Hepatic stellate cell (primary cell): ENCODE measurements around the gene AKR1D1.
"Not testable (repeated sequence)": the region's sequence is repeated elsewhere in the genome, so short reads cannot be mapped to it uniquely, and the experiment has no call there.

Source experiments
- DNase-seq: peaks from one replicate; pipeline ENCODE4 v3.0.0; 2011; ENCODE audit warnings: low spot score

AKR1D1 gene, protein sequence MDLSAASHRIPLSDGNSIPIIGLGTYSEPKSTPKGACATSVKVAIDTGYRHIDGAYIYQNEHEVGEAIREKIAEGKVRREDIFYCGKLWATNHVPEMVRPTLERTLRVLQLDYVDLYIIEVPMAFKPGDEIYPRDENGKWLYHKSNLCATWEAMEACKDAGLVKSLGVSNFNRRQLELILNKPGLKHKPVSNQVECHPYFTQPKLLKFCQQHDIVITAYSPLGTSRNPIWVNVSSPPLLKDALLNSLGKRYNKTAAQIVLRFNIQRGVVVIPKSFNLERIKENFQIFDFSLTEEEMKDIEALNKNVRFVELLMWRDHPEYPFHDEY

DNA sequence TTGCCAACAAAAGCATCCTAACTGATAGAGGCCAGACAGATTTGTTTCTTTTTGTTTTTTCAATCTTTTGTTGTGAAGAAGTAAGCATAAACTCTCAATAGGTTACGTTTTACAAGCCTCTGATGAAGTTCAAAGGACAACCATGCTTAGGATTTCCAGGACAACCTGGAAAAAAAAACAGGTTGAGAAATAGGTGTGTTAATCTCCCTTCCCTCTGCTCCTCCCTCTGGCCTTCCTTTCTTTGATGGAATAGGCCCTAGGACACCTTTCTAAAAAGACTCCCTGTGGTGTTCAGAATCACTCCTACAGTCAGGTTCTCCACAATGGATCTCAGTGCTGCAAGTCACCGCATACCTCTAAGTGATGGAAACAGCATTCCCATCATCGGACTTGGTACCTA is at the start of gene AKR1D1:
Gene AKR1D1 (plus strand): TSS at position 264 of the 400 bp plus-strand sequence. CDS start 60 bp downstream, at position 324.
- no peak for DNase-seq

DNA sequence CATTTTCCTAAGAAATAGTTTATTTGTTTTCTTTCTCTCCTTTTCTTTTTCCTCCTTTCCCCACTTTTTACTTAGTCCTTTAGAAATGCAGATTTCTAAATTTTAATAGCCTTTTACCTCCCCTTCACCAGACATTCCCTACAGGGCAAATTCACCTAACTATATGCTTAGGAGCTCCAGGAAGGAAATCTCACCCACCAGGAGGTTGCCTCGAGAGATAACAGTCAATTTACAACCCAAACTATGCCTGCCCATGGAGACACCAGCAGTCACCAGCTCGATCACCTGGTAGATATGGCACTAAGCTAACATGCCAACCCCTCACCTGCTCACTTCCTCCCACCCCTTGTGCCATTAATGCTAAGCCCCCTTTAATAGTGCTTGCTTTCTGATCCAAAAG is 49.2 kb upstream of the AKR1D1 start:
- DNase-seq: no peak

- no peak for DNase-seq
Measured at GRCh38 chr7:138029126-138029525, 47.1 kb upstream of the AKR1D1 start.

GRCh38 chr7:138029941-138030340 is 46.3 kb upstream of the AKR1D1 start:
- no peak for DNase-seq

GRCh38 chr7:138030679-138031351 is 45.4 kb upstream of the AKR1D1 start:
- no peak for DNase-seq

- DNase-seq: no peak
Measured at GRCh38 chr7:138032186-138032585, 44.1 kb upstream of the AKR1D1 start.

DNA sequence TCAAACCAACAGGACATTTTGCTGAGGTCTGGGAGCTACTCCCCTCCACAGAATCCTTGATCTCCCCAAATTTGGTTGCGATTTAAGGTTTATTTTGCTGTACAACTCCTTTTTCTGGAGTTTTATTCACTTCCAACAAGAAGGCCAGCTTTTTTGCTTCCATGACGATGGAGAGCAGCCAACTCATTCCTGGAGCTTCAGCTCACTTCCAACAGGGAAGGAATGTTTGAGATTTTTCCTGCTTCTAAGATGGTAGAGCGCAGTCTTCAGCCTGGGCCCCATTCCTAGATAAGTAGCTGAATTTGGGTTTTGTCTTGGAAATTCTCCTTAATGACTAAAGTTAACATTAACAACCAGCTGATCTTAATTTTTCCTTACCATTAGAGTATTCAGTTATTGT is 43.5 kb upstream of the AKR1D1 start:
- no peak for DNase-seq

DNA sequence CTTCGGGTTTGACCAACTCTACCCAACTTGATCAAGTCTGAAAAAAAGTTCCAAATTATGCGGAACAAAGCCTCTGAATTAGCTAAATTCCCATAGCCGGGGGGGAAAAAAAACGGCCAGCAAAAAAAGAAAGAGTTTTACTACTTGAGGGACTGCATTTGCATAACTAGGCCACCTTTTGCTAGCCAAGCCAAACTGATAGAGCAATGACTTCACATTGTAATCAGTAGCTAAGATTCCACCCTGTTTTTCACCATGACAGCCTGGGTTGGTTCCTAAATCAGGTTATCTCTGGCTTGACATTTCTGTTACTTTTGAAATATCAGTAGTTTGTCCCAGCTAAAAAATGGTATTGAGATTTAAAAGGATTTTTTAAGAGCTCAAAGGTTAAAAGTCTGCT is 43.0 kb upstream of the AKR1D1 start:
- no peak for DNase-seq

DNA sequence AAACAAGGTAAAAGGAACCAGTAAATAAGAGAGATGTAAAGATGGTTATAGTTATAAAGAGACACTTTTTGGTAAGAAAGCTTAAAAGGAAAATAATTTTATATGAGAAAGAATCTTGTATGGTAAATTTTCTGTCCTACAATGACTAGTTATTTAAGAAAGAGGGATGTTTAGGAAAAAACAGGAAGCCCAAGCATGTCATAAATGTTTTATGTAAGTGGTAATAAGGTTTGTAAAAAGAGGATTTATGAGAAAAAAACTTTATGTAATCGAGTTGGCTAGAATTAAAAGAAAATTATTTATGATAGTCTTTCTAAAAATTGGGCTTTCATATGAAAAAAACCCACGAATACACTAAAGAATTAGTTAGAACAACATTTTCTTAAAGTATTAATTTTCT is 40.1 kb upstream of the AKR1D1 start:
- DNase-seq: no peak

DNA sequence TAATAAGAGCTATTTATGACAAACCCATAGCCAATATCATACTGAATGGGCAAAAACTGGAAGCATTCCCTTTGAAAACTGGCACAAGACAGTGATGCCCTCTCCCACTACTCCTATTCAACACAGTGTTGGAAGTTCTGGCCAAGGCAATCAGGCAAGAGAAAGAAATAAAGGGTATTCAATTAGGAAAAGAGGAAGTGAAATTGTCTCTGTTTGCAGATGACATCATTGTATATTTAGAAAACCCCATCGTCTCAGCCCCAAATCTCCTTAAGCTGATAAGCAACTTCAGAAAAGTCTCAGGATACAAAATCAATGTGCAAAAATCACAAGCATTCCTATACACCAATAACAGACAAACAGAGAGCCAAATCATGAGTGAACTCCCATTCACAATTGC is 36.2 kb upstream of the AKR1D1 start:
- not testable (repeated sequence) for DNase-seq

GRCh38 chr7:138044897-138045296 is 31.4 kb upstream of the AKR1D1 start:
- DNase-seq: no peak

DNA sequence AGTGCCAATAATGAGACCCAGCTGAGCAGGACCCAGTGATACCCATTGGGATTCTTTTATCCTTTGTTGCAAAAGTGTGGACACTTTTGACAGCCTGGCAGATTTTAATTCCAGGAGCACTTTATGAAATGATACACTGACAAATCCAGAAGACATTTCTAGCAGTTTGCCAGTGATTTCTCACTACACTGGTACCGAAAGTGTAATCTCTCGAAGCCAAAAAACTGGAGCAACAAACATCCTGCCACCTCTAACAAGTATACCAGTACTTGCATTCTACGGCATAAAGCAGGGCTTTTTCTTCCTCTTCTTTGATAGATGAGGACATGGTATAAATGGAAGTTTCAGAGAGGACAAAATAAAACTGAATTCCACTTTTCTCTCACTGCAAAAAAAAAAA is 28.4 kb upstream of the AKR1D1 start:
- DNase-seq: no peak

- DNase-seq: no peak
Measured at GRCh38 chr7:138049505-138050116, 26.6 kb upstream of the AKR1D1 start.

DNA sequence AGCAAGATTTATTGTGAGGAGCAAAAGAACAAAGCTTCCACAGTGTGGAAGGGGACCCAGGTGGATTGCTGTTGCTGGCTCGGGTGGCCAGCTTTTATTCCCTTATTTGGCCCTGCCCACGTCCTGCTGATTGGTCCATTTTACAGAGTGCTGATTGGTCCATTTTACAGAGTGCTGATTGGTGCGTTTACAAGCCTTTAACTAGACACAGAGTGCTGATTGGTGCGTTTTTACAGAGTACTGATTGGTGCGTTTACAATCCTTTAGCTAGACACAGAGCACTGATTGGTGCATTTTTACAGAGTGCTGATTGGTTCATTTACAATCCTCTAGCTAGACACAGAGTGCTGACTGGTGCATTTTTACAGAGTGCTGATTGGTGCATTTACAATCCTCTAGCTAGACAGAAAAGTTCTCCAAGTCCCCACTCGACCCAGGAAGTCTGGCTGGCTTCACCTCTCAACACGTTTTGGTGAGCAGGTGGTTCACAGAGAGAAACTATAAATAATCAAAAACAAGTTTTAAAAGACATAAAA is 24.5 kb upstream of the AKR1D1 start:
- DNase-seq: not testable (repeated sequence)

GRCh38 chr7:138052696-138053095 is 23.6 kb upstream of the AKR1D1 start:
- DNase-seq: no peak

GRCh38 chr7:138055698-138056097 is 20.6 kb upstream of the AKR1D1 start:
- not testable (repeated sequence) for DNase-seq

DNA sequence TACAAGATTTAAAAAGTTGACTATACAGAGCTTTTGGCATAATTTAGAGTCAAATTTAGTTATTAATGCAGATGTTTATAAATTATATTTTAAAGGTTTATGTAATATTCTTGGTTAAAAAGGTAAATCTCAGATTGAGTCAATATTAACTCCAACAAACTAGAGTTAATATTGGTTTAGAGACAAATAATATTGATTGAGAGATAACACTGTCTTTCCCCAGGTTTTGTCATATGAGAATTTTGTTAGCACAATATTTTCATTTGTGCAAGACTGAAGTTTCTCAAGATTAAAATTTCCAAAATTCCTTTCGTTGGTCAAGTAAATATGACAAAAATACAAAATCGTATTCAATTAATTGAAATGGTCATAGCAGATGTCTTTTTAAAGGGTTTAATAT is 12.9 kb upstream of the AKR1D1 start:
- DNase-seq: no peak

DNA sequence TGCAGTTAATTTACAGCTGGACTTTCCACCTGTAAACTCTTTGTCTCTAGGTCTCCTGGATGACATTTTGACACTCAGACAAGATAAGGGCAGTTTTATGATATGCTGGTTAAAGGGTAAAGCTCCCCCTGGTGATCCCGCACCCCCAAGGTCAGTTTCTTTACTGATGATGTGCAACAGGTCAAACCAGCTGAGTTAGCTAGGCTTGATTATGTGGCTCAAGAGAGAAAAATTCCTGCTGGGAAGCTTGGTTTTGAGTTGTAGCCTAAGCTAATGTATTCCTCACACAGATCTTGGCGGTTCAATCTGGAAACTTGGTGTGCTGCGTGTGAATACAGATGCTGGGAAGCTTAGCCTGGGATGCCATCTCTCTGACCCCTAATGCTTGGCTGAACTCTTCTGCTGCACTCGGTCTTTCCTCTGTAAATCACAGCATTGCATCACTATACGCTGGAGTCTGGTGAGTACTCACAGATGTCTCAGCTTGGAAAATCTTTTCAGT is 11.4 kb upstream of the AKR1D1 start:
- no peak for DNase-seq

GRCh38 chr7:138065827-138066226 is 10.4 kb upstream of the AKR1D1 start:
- no peak for DNase-seq

DNA sequence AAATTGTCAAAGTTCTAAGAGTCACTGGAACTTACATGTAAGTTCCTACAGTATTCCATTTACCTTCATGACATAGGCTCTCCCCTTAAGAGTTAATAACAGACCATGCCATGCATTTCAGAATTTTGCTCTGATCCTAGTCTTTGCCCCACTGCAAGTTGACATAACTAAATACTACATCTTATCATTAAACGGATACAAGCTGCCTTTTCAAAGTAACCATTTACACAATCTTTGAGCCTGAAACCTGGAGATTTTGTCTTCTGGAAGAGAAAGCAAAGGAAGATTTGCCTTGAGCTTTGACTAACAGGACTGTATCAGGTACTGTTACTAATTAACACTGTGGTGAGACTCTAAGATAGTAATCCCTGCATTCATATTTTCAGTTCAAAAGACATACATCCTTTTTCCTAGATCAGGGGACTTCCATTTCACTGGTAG is 9.3 kb upstream of the AKR1D1 start:
- DNase-seq: no peak

DNA sequence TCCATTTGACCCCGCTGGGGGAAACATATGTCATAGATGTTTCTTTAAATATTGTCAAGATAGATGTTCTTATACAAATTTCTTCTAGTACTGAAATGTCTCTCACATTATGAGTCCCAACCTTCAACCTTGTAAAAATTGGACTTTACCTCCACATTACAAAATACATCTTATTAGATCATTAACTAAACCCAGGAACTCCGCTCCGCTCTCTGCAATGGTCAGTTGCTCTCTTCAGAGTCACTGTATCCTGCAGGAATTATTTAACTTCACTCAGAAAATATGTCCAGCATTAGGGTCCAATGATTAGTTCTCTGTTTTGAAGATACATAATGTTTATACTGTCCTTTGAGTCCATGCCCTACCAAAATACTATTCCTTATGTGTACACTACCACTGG is 8.5 kb upstream of the AKR1D1 start:
- no peak for DNase-seq

DNA sequence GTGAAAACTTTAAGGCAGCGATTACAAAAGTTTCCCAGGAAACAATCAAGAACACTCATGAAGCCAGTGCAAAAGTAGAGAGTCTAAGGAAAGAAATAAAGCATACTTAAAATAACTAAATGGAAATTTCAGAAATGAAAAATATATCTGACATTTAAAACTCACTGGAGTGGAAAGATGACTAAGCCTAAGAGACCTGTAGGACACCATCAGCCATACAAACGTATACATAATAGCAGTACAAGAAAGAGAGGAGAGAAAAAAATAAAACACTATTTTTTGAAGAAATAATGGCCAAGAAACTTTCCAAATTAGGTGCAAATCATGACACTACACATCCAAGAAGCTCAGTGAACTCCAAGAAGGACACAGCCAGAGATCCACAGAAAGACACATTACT is 5.4 kb upstream of the AKR1D1 start:
- DNase-seq: no peak

DNA sequence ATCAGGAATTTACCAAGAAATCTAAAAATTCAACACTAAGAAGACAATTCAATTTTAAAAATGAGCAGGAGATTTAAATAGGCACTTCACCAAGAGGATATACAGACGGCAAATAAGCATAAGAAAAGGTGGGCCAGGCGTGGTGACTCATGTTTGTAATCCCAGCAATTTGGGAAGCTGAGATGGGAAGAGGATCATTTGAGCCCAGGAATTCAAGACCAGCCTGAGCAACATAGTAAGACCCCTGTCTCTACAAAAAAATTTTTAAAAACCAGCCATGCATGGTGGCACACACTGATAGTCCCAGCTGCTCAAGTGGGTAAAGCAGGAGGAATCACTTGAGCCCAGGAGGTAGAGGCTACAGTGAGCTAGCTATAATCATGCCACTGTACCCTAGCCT is 3.5 kb upstream of the AKR1D1 start:
- DNase-seq: no peak
